Transverse colon (tissue), 3 donors: ENCODE measurements around the gene HOXD3.

Experiments used
- POLR2A ChIP-seq: fragments of 450-650 bp; IDR thresholded peaks from one replicate; pipeline ENCODE4 v1.6.1; 2016; ENCODE audit warnings: antibody characterized with exemption, mild to moderate bottlenecking, moderate library complexity
- TF ChIP-seq, protein P1 (sequence below), 5 experiments: fragments of 200-600 bp in 3 of 5; fragments of 450-650 bp in 2 of 5; sonication (generic) in 3 of 5; IDR thresholded peaks; 1 replicate in 2 of 5; 2 replicates in 3 of 5; pipeline ENCODE4 v1.5.1; 2016 to 2017; ENCODE audit warnings: antibody characterized with exemption in 5 of 5, inconsistent platforms in 3 of 5, mild to moderate bottlenecking in 2 of 5, moderate library complexity in 1 of 5

DNA sequence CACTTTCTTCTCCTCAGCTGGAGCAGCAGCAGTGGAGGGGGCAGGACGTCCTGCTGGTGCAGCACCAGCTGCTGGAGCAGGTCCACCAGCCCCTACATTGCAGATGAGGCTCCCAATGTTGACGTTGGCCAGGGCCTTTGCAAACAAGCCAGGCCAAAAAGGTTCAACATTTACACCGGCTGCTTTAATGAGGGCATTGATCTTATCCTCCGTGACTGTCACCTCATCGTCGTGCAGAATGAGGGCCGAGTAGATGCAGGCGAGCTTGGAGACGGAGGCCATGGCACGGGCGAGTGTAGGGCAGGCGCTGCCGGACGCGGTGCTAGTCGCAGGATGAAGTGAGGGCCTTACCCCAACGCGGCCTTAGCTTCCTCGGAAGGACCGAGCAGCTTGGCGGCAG is 43.9 kb downstream of the HOXD3 start:
- TF ChIP-seq, protein P1, sequence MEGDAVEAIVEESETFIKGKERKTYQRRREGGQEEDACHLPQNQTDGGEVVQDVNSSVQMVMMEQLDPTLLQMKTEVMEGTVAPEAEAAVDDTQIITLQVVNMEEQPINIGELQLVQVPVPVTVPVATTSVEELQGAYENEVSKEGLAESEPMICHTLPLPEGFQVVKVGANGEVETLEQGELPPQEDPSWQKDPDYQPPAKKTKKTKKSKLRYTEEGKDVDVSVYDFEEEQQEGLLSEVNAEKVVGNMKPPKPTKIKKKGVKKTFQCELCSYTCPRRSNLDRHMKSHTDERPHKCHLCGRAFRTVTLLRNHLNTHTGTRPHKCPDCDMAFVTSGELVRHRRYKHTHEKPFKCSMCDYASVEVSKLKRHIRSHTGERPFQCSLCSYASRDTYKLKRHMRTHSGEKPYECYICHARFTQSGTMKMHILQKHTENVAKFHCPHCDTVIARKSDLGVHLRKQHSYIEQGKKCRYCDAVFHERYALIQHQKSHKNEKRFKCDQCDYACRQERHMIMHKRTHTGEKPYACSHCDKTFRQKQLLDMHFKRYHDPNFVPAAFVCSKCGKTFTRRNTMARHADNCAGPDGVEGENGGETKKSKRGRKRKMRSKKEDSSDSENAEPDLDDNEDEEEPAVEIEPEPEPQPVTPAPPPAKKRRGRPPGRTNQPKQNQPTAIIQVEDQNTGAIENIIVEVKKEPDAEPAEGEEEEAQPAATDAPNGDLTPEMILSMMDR (IDR thresholded peaks at IDR 0.05): no peak
- TF ChIP-seq POLR2A: no peak
